ENCODE data around the gene XXYLT1. TPM values are rescaled to one million over a fixed set of nuclear protein-coding genes. Genes with fewer than 3 reads are reported as not detected.

The XXYLT1 gene
- total RNA-seq, 6 experiments from 2014 or later = 1.7 to 6.5 (median 2.1) TPM

DNA sequence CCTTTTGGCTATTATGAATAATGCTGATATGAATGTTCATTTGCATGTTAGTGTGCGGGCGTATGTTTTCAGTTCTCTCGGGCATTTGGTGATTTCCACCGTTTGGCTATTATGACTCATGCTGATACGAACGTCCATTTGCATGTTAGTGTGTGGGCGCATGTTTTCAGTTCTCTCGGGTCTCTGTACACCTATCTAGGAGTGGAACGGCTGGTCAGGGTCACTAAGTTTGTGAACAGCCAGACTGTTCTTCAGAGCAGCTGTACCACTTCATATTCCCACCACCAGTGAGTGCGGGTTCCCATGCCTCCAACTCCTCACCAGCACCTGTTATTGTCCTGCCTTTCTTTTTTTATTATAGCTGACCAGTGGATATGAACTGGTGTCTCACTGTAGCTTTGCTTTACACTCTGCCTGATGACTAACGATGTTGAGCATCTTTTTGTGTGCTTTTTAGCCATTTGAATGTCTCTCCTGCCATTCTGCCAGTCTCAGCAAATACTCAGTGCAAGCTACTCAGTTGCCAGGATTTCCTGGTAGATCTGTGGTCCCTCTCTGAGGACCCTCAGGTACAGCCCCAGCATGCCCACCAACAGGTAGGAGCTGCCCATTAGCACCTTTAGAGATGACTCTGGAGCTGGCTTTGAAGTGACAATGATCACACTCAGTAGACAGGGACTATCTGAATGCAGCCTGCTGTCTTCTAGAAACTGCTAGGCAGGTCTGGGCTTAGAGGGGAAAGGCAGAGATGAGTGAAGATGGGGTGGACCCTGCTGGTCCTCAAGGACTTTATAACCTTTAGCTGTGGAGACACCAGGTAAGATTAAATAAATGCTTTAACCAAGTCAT is 141.1 kb downstream of the XXYLT1 start:
- intact Hi-C loops (cut with DNase I) = no loop called here
- Histone ChIP-seq H3K27ac (no peak overlapping the region), H3K4me3 (no peak overlapping the region), H3K9me3 (no peaks in the 10 kb centered on the region), H3K4me1 (no peaks in the 10 kb centered on the region), H3K36me3 (no peaks in the 10 kb centered on the region), H3K27me3 (no peaks in the 10 kb centered on the region)
- no peak for ATAC-seq
- DNase-seq = no peak
- TF ChIP-seq, protein P1, sequence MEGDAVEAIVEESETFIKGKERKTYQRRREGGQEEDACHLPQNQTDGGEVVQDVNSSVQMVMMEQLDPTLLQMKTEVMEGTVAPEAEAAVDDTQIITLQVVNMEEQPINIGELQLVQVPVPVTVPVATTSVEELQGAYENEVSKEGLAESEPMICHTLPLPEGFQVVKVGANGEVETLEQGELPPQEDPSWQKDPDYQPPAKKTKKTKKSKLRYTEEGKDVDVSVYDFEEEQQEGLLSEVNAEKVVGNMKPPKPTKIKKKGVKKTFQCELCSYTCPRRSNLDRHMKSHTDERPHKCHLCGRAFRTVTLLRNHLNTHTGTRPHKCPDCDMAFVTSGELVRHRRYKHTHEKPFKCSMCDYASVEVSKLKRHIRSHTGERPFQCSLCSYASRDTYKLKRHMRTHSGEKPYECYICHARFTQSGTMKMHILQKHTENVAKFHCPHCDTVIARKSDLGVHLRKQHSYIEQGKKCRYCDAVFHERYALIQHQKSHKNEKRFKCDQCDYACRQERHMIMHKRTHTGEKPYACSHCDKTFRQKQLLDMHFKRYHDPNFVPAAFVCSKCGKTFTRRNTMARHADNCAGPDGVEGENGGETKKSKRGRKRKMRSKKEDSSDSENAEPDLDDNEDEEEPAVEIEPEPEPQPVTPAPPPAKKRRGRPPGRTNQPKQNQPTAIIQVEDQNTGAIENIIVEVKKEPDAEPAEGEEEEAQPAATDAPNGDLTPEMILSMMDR (IDR thresholded peaks at IDR 0.05) = no peak
- no peak for TF ChIP-seq POLR2A (IDR thresholded peaks at IDR 0.05)
- WGBS (ENCODE audit: insufficient coverage, low coverage, low lambda C conversion rate, missing lambda C conversion rate) = 74% methylated on average over 8 of the region's 11 CpGs

DNA sequence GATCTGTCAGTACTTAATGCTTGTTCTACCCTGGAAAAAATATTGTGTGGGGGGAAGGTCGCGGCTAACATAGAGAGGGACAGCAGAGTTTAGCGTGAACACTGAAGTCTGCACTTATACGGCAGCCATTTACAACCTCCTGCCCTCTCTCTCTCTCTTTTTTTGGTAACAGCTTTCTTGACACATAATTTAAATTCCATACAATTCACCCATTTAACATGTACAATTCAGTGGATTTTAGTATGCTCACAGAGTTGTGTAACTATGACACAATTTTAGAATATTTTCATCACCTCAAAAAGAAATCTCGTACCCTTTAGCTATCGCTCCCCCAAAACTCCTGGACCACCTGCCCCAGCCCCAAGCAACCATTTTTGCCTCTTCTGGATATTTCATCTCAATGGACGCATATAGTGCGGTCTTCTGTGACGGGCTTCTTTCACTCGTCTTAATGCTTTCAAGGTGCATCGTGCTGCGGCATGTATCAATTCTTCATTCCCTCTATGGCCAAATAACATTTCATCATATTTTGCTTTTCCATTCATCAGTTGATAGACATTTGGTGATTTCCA is 141.8 kb downstream of the XXYLT1 start:
- intact Hi-C loops (cut with DNase I) = no loop called here
- no peak for TF ChIP-seq POLR2A (IDR thresholded peaks at IDR 0.05)
- TF ChIP-seq, protein P1 (IDR thresholded peaks at IDR 0.05) = no peak
- 94% methylated on average over 12 of the region's 12 CpGs for WGBS (ENCODE audit: insufficient coverage, low coverage, low lambda C conversion rate, missing lambda C conversion rate)
- Histone ChIP-seq H3K9me3 (no peaks in the 10 kb centered on the region), H3K27me3 (no peaks in the 10 kb centered on the region), H3K27ac (no peak overlapping the region), H3K36me3 (no peaks in the 10 kb centered on the region), H3K4me1 (no peaks in the 10 kb centered on the region), H3K4me3 (no peak overlapping the region)
- DNase-seq (no peak), ATAC-seq (no peak)

- H3K4me3 ChIP-seq = no peak overlapping the region
- no peak for ATAC-seq
- H3K27me3 ChIP-seq = no peaks in the 10 kb centered on the region
- H3K4me1 ChIP-seq = no peaks in the 10 kb centered on the region
- intact Hi-C loops (cut with DNase I) = no loop called here
- no peaks in the 10 kb centered on the region for H3K9me3 ChIP-seq
- H3K27ac ChIP-seq = no peak overlapping the region
- H3K36me3 ChIP-seq = no peaks in the 10 kb centered on the region
- TF ChIP-seq POLR2A (IDR thresholded peaks at IDR 0.05) = no peak
- TF ChIP-seq, protein P1 (IDR thresholded peaks at IDR 0.05) = no peak
- no peak for DNase-seq
- 80% methylated on average over 6 of the region's 7 CpGs for WGBS (ENCODE audit: insufficient coverage, low coverage, low lambda C conversion rate, missing lambda C conversion rate)
These were observed 142.5 kb downstream of the XXYLT1 start for GRCh38 chr3:195128255-195129071.

GRCh38 chr3:195126056-195126605 is 144.8 kb downstream of the XXYLT1 start:
- Histone ChIP-seq H3K36me3 (no peaks in the 10 kb centered on the region), H3K9me3 (no peaks in the 10 kb centered on the region), H3K4me3 (no peak overlapping the region), H3K27ac (no peak overlapping the region), H3K27me3 (no peaks in the 10 kb centered on the region), H3K4me1 (no peaks in the 10 kb centered on the region)
- WGBS (ENCODE audit: insufficient coverage, low coverage, low lambda C conversion rate, missing lambda C conversion rate) = 78% methylated on average over 13 of the region's 14 CpGs
- no peak for ATAC-seq
- intact Hi-C loops (cut with DNase I) = no loop called here
- no peak for TF ChIP-seq POLR2A (IDR thresholded peaks at IDR 0.05)
- TF ChIP-seq, protein P1 (IDR thresholded peaks at IDR 0.05) = no peak
- DNase-seq = no peak

Data from right lobe of liver (tissue), 6 donors.